Ovary (tissue), 9 donors: ENCODE data around the gene TMED6. TPM values are rescaled to one million over a fixed set of nuclear protein-coding genes. Genes with fewer than 3 reads are reported as not detected.
"Not testable (repeated sequence)": the region's sequence is repeated elsewhere in the genome, so short reads cannot be mapped to it uniquely, and the experiment has no call there.

ENCODE experiments used
- DNase-seq, 5 donors: peaks; one replicate each; pipeline ENCODE4 v3.0.0-alpha.2; 2019 to 2020
- H3K27ac ChIP-seq, 2 donors: fragments of 200-600 bp; one replicate each; pipeline versions ENCODE4 v1.5.1 to v1.8.0; 2019 to 2022
- H3K27me3 ChIP-seq: fragments of 200-600 bp; one replicate; pipeline ENCODE4 v1.8.0; 2022
- H3K36me3 ChIP-seq: fragments of 200-600 bp; sonication (generic); one replicate; pipeline ENCODE4 v1.5.1; 2019
- H3K4me1 ChIP-seq: one replicate; pipeline ENCODE4 v1.8.1; 2013; ENCODE audit warnings: mild to moderate bottlenecking, moderate library complexity; ENCODE audit not compliant: insufficient read depth
- H3K4me3 ChIP-seq: fragments of 200-600 bp; sonication (generic); one replicate; pipeline ENCODE4 v1.5.1; 2017
- H3K9me3 ChIP-seq, 2 donors: fragments of 200-600 bp in 1 of 2; sonication (generic) in 1 of 2; one replicate each; pipeline versions ENCODE4 v1.5.1 to v1.8.1; 2013 to 2019; ENCODE audit warnings: mild to moderate bottlenecking in 1 of 2, moderate library complexity in 1 of 2
- EP300 ChIP-seq: sonication (generic); formaldehyde crosslinking; IDR thresholded peaks from one replicate; pipeline ENCODE4 v1.6.1; 2017; ENCODE audit warnings: antibody characterized with exemption
- POLR2A ChIP-seq: fragments of 450-650 bp; IDR thresholded peaks from one replicate; pipeline ENCODE4 v1.6.1; 2017; ENCODE audit warnings: antibody characterized with exemption, mild to moderate bottlenecking, moderate library complexity
- WGBS, 3 donors: extraction: QIAGEN DNeasy Blood & Tissue Kit in 1 of 3; methylation state at CpG; one replicate each; pipeline versions ENCODE4 v1.1.5 to v1.1.7; 2013 to 2017; 5-methylcytosine and 5-hydroxymethylcytosine counted together
- intact Hi-C, 4 donors: fragments of 100-400 bp; cut with DNase I; formaldehyde crosslinking; loops; one replicate each; pipeline versions ENCODE4 v1.11.0 to v1.15.1; 2022 to 2023
- polyA plus RNA-seq, 2 donors: library from polyadenylated mRNA; stranded (reverse); fragments of 200-250 nt in 1 of 2; fragments of 350-450 nt in 1 of 2; fragmentation: Illumina TruSeq in 1 of 2; extraction: RNeasy Lipid Tissue Mini Kit (QIAGEN cat#74804) in 1 of 2; gene quantifications; one replicate each; pipeline ENCODE4 v1.2.3, GENCODE V29; 2013 to 2014
- total RNA-seq, 7 donors: library from RNA; depleted of rRNA in 2 of 7; stranded (reverse); fragments of >200 nt in 2 of 7; fragmentation: NEBNext Ultra II Directional in 3 of 7; extraction: Animal tissue kit (Norgen Biotek cat#: 25700) in 3 of 7; gene quantifications; one replicate each; pipeline versions ENCODE4 v1.1.0 to v1.2.4, GENCODE V29; 2016 to 2023
- TF ChIP-seq, protein P1 (sequence below), 3 donors: fragments of 450-650 bp in 2 of 3; fragments of 200-600 bp in 1 of 3; IDR thresholded peaks; one replicate each; pipeline versions ENCODE4 v1.5.1 to v1.8.0; 2016 to 2022; ENCODE audit warnings: antibody characterized with exemption in 3 of 3, mild to moderate bottlenecking in 1 of 3
- donor health status: DM: no; HTN: no; CAD: no; lungs with moderate emphysema.
- donor health status: DM: no; HTN: no; CAD: no.
- donor health status: Bipolar disorder and iron deficiency.
- donor health status: DM: yes; HTN: yes; CAD: no.
- donor health status: DM: no; HTN: no; CAD: no.
- donor health status: DM: yes; HTN: yes; CAD: no.

The TMED6 gene
- total and polyA plus RNA-seq, 9 donors: 0.51 to 4.9 (median 0.66) TPM; not detected in 3

DNA sequence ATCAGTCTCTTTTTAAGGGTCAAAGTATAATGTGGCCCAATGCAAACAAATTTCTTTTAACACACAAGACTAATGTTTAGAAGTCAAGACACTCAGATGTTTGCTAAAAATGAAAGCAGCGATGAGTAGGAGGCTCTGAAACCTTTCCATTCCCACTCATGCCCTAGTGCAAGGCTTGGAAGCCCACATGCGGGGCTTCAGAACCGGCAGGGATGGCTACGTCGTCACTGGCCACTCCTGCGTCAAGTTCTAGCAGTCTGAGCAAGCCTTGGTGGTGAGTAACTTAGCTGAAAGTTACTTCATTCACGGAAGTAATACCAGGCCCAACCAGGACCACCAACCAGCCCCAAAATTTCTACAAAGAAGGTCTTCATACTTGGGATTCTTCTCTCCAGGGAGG, 14.8 kb upstream of the TMED6 start:
- Histone ChIP-seq H3K4me3 (no peak overlapping the region), H3K9me3 (no peaks in the 10 kb centered on the region), H3K36me3 (no peaks in the 10 kb centered on the region), H3K4me1 (no peaks in the 10 kb centered on the region), H3K27ac (no peak overlapping the region), H3K27me3 (no peaks in the 10 kb centered on the region)
- TF ChIP-seq EP300 (no peak), POLR2A (no peak)
- TF ChIP-seq, protein P1, sequence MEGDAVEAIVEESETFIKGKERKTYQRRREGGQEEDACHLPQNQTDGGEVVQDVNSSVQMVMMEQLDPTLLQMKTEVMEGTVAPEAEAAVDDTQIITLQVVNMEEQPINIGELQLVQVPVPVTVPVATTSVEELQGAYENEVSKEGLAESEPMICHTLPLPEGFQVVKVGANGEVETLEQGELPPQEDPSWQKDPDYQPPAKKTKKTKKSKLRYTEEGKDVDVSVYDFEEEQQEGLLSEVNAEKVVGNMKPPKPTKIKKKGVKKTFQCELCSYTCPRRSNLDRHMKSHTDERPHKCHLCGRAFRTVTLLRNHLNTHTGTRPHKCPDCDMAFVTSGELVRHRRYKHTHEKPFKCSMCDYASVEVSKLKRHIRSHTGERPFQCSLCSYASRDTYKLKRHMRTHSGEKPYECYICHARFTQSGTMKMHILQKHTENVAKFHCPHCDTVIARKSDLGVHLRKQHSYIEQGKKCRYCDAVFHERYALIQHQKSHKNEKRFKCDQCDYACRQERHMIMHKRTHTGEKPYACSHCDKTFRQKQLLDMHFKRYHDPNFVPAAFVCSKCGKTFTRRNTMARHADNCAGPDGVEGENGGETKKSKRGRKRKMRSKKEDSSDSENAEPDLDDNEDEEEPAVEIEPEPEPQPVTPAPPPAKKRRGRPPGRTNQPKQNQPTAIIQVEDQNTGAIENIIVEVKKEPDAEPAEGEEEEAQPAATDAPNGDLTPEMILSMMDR (IDR thresholded peaks at IDR 0.05): no peak
- no peak for DNase-seq
- intact Hi-C loops: no loop called here
- WGBS, 3 donors: 87 to 91% (median 89%) methylated on average over 7 of the region's 7 CpGs

DNA sequence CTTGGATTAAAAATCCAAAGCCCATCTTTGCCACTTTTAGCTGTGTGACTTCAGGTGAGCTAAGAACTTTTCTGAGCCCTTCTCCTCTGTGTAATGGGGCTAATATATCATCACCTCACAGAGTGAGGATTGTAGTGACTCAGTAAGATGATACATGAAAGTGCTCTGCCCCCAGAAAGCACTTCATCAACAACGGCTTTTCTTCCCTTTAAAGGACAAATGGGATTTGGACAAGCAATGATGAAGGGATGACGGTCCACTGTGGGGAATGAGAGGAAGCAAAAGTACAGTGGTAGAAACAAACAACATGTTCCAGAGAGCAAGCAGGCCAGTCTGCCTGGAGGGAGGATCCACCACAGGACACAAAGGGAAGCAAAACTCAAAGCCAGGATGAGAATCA, 14.3 kb upstream of the TMED6 start:
- no peaks in the 10 kb centered on the region for H3K27me3 ChIP-seq
- no peak overlapping the region for H3K27ac ChIP-seq
- H3K4me3 ChIP-seq: no peak overlapping the region
- 75 to 83% (median 82%) methylated on average over 2 of the region's 2 CpGs for WGBS, 3 donors
- TF ChIP-seq EP300: no peak
- TF ChIP-seq POLR2A: no peak
- TF ChIP-seq, protein P1 (IDR thresholded peaks at IDR 0.05): no peak
- H3K9me3 ChIP-seq: no peaks in the 10 kb centered on the region
- DNase-seq: no peak
- no peaks in the 10 kb centered on the region for H3K36me3 ChIP-seq
- H3K4me1 ChIP-seq: no peaks in the 10 kb centered on the region
- intact Hi-C loops: no loop called here

DNA sequence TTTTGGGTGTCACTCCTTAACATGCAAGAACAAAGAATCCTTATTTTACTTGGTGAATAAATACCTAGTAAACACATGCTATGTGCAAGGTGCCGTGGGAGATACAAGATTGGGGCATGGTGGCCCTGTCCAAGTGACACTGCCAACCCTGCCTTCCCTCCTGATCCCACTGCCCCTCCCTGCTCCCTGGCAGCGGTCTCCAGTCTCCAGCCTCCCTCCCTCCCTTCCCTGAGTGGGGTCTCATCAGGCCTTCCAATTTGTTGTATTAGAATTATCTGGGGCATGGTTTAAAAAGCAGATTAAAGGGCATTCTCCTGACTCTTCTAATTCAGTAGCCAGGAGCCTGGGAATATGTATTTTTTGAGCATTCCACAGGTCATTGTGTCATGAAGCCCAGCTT, 12.5 kb upstream of the TMED6 start:
- H3K4me1 ChIP-seq: no peaks in the 10 kb centered on the region
- intact Hi-C loops: no loop called here
- no peaks in the 10 kb centered on the region for H3K27me3 ChIP-seq
- WGBS, 3 donors: 80 to 90% (median 88%) methylated on average over 2 of the region's 2 CpGs
- no peak for DNase-seq
- TF ChIP-seq, protein P1 (IDR thresholded peaks at IDR 0.05): no peak
- TF ChIP-seq EP300: no peak
- no peak for TF ChIP-seq POLR2A
- H3K4me3 ChIP-seq: no peak overlapping the region
- no peak overlapping the region for H3K27ac ChIP-seq
- H3K36me3 ChIP-seq: no peaks in the 10 kb centered on the region
- H3K9me3 ChIP-seq: no peaks in the 10 kb centered on the region

DNA sequence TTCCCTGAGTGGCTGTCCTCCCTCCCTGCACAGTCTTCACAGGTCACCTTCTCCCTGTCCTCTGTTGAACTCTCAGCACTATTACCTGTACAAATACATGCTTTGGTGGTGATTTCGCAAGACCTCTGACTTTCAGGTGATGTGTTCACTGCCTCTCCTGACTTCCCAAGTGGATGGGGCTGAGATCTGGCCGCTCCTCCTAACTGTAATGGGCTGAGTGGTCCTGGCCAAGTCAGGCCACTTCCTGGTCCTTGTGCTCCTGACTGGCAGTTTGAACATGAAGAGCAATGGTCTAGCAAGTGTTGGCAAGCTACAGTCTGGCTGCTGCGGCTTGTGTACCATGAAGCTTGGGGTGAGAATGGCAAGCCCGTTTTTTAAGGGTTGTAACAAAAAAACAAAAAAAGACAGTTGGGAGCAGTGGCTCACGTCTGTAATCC, 11.7 kb upstream of the TMED6 start:
- Histone ChIP-seq H3K4me1 (no peaks in the 10 kb centered on the region), H3K4me3 (no peak overlapping the region), H3K27me3 (no peaks in the 10 kb centered on the region), H3K36me3 (no peaks in the 10 kb centered on the region), H3K9me3 (no peaks in the 10 kb centered on the region), H3K27ac (no peak overlapping the region)
- 86 to 93% (median 90%) methylated on average over 5 of the region's 5 CpGs for WGBS, 3 donors
- no peak for DNase-seq
- TF ChIP-seq POLR2A (no peak), EP300 (no peak)
- TF ChIP-seq, protein P1 (IDR thresholded peaks at IDR 0.05): no peak
- intact Hi-C loops: no loop called here

DNA sequence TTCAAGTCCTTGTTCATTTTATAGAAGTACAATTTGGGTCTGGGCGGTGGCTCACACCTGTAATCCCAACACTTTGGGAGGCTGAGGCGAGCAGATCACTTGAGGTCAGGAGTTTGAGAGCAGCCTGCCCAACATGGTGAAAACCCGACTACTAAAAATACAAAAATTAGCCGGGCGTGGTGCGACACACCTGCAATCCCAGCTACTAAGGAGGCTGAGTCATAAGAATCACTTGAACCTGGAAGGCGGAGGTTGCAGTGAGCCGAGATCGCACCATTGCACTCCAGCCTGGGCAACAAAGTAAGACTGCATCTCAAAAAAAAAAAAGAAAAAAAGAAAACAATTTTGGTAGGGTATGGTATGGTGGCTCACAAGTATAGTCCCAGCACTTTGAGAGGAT, 8.5 kb upstream of the TMED6 start:
- intact Hi-C loops, H3K27me3 ChIP-seq, H3K4me1 ChIP-seq, H3K36me3 ChIP-seq, H3K4me3 ChIP-seq, H3K9me3 ChIP-seq, DNase-seq, H3K27ac ChIP-seq: not testable (repeated sequence)
- 96 to 97% (median 97%) methylated on average over 9 of the region's 9 CpGs for WGBS, 3 donors
